SU-DHL-6 (cell line): ENCODE measurements around the gene AKAP8.

Experiments
- H2AFZ ChIP-seq: fragments of 200-600 bp; sonication (generic); 2 replicates; pipeline ENCODE4 v1.6.1; 2014; ENCODE audit warnings: low read depth, mild to moderate bottlenecking, moderate library complexity, mixed read lengths, antibody characterized with exemption, low read length; ENCODE audit not compliant: severe bottlenecking
- H3F3A ChIP-seq: fragments of 200-600 bp; shearing (Covaris generic); 2 replicates; pipeline ENCODE4 v1.6.0; 2016; ENCODE audit warnings: antibody characterized with exemption, mild to moderate bottlenecking; ENCODE audit not compliant: insufficient read depth
- H3K27ac ChIP-seq: fragments of 200-600 bp; sonication (generic); 2 replicates; pipeline ENCODE4 v1.5.1; 2016; ENCODE audit warnings: low read depth, mild to moderate bottlenecking, low read length, moderate library complexity, mixed read lengths
- H3K27me3 ChIP-seq: fragments of 200-600 bp; sonication (generic), shearing (Covaris generic); 2 replicates; pipeline ENCODE4 v1.6.0; 2014; ENCODE audit warnings: mild to moderate bottlenecking, low read length
- H3K36me3 ChIP-seq: fragments of 200-600 bp; sonication (generic); 2 replicates; pipeline ENCODE4 v1.6.1; 2014; ENCODE audit warnings: mild to moderate bottlenecking, low read length, mixed read lengths
- H3K4me2 ChIP-seq: fragments of 300-600, 200-600 bp; shearing (Covaris generic), sonication (generic); 2 replicates; pipeline ENCODE4 v1.6.0; 2014; ENCODE audit warnings: low read length, low read depth, mild to moderate bottlenecking; ENCODE audit not compliant: poor library complexity, severe bottlenecking
- H3K4me3 ChIP-seq: fragments of 200-600 bp; sonication (generic); 2 replicates; pipeline ENCODE4 v1.5.1; 2014; ENCODE audit warnings: antibody characterized with exemption, low read length, mild to moderate bottlenecking, mixed read lengths; ENCODE audit not compliant: insufficient read depth, poor library complexity, severe bottlenecking
- H3K79me2 ChIP-seq: fragments of 200-600 bp; sonication (generic); 2 replicates; pipeline ENCODE4 v1.6.1; 2014; ENCODE audit warnings: mild to moderate bottlenecking, low read length, moderate library complexity; ENCODE audit not compliant: insufficient read depth
- H3K9ac ChIP-seq: fragments of 200-600 bp; sonication (generic); 2 replicates; pipeline ENCODE4 v1.7.0; 2014; ENCODE audit warnings: mild to moderate bottlenecking, low read length
- H3K9me2 ChIP-seq: fragments of 200-600 bp; sonication (generic); replicated peaks from 2 replicates; pipeline ENCODE4 v1.6.1; 2014; ENCODE audit warnings: low read length; ENCODE audit not compliant: insufficient read depth
- H3K9me3 ChIP-seq: fragments of 200-600 bp; sonication (generic); 2 replicates; pipeline ENCODE4 v1.6.1; 2014; ENCODE audit warnings: low read length, mixed read lengths; ENCODE audit not compliant: insufficient read depth
- H4K20me1 ChIP-seq: fragments of 200-600 bp; sonication (generic); 2 replicates; pipeline ENCODE4 v1.6.1; 2014; ENCODE audit warnings: low read depth, mild to moderate bottlenecking, antibody characterized with exemption, low read length, moderate library complexity, mixed read lengths
- EZH2phosphoT487 ChIP-seq: fragments of 200-600 bp; sonication (generic), shearing (Covaris generic); conservative IDR thresholded peaks from 2 replicates; pipeline ENCODE4 v1.6.1; 2018; ENCODE audit warnings: mild to moderate bottlenecking, antibody characterized with exemption, low read length, moderate library complexity, mixed read lengths
- TF ChIP-seq, protein P1 (sequence below): fragments of 200-600 bp; sonication (generic); IDR thresholded peaks from one replicate; pipeline ENCODE4 v1.5.1; 2017; ENCODE audit warnings: antibody characterized with exemption, mild to moderate bottlenecking, low read length, moderate library complexity; ENCODE audit not compliant: insufficient read depth, poor library complexity, severe bottlenecking

AKAP8 gene

DNA sequence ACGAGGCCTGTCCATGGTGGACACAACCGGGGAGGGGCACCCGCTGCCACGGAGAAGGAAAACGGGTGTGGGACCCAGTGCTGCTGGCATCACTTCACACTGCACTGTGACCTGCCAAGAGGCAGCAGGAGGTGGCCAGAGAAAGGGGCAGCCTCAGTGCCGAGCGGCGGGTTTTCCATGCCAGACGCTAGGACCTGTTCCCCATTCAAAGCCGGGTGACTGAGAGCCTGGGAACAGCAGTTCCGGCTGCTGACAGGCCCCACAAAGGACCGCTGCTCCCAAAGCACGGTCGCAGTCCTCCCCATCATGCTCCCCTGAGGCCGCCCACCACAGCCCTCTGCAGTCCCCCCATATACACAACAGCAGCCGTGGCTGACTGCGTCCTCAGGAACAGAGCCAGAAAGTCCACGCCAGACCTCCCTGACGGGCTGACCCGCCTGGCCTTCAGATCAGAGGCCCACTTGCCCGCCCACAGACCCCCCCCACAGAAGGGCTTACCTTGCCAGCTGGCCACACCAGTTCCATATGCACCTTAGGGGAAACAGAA lies 5.4 kb downstream of the AKAP8 start:
- no peak overlapping the region for H3K27ac ChIP-seq

DNA sequence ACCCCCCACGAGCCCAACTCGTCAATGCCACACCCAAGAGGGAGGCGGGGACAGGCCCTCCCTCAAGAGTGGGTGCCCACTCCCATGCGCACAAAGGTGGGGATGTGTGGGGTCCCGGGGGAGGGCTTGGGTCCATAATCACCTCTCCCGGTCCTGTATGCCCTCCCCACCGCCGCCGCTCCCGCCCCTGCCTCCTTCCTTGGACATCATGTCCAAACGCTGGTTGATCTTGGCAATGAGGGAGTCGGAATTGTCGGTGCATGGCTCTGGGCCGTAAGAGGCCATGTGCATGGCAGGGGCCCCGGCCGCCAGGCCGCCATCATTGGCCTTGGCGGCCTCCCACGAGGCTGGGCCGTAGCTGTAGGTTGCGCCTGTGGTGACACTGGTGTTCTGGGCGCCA lies 5.9 kb downstream of the AKAP8 start:
- H4K20me1 ChIP-seq, result peaks cover 10% of the 10 kb centered on the region; the same call in 1 of the 2 replicates
- H2AFZ ChIP-seq, result no peak overlapping the region
- H3F3A ChIP-seq, result no peaks in the 10 kb centered on the region
- H3K27me3 ChIP-seq, result no peaks in the 10 kb centered on the region
- no peak overlapping the region for H3K9ac ChIP-seq
- H3K79me2 ChIP-seq, result peaks cover 77% of the 10 kb centered on the region
- no peak for TF ChIP-seq EZH2phosphoT487
- TF ChIP-seq, protein P1, sequence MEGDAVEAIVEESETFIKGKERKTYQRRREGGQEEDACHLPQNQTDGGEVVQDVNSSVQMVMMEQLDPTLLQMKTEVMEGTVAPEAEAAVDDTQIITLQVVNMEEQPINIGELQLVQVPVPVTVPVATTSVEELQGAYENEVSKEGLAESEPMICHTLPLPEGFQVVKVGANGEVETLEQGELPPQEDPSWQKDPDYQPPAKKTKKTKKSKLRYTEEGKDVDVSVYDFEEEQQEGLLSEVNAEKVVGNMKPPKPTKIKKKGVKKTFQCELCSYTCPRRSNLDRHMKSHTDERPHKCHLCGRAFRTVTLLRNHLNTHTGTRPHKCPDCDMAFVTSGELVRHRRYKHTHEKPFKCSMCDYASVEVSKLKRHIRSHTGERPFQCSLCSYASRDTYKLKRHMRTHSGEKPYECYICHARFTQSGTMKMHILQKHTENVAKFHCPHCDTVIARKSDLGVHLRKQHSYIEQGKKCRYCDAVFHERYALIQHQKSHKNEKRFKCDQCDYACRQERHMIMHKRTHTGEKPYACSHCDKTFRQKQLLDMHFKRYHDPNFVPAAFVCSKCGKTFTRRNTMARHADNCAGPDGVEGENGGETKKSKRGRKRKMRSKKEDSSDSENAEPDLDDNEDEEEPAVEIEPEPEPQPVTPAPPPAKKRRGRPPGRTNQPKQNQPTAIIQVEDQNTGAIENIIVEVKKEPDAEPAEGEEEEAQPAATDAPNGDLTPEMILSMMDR, result no peak
- no peaks in the 10 kb centered on the region for H3K9me2 ChIP-seq
- H3K4me3 ChIP-seq, result no peak overlapping the region
- H3K4me2 ChIP-seq, result no peak overlapping the region
- H3K36me3 ChIP-seq, result no peaks in the 10 kb centered on the region; the same call in 1 of the 2 replicates
- no peaks in the 10 kb centered on the region for H3K9me3 ChIP-seq
- H3K27ac ChIP-seq, result no peak overlapping the region

More for the DNA sequence above, 5.4 kb downstream of the AKAP8 start:
- H3K27me3 ChIP-seq, result no peaks in the 10 kb centered on the region
- TF ChIP-seq EZH2phosphoT487, result no peak
- TF ChIP-seq, protein P1, result no peak
- peaks cover 82% of the 10 kb centered on the region for H3K79me2 ChIP-seq
- no peak overlapping the region for H3K9ac ChIP-seq
- H3K36me3 ChIP-seq, result no peaks in the 10 kb centered on the region; the same call in 1 of the 2 replicates
- H4K20me1 ChIP-seq, result peaks cover 10% of the 10 kb centered on the region; the same call in 1 of the 2 replicates
- no peaks in the 10 kb centered on the region for H3K9me2 ChIP-seq
- no peaks in the 10 kb centered on the region for H3K9me3 ChIP-seq
- H3K4me2 ChIP-seq, result no peak overlapping the region
- H2AFZ ChIP-seq, result no peak overlapping the region
- no peak overlapping the region for H3K4me3 ChIP-seq
- no peaks in the 10 kb centered on the region for H3F3A ChIP-seq

DNA sequence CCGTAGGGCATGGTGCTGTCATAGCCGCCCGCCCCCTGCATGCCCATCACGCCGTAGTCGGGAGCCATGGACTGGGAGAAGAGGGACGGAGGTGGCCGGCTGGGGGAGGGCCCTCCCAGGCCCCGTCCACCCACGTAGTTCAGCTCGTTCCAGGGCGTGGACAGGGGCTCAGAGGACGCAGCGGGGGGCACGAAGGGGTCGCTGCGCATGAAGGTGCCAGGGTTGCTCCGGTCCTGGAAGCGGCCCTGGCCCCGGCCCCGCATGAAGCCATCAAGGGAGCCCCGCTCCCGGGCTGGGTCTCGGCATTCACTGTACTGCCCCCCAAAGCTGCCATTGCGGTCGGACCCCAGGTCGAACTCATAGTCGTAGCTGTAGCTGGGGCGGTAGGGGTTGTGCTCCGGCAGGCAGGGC lies 6.7 kb downstream of the AKAP8 start:
- TF ChIP-seq, protein P1, result no peak
- no peak for TF ChIP-seq EZH2phosphoT487

More for the DNA sequence above, 6.7 kb downstream of the AKAP8 start:
- Histone ChIP-seq H4K20me1 (peaks cover 10% of the 10 kb centered on the region; the same call in 1 of the 2 replicates), H3F3A (no peaks in the 10 kb centered on the region), H3K4me2 (no peak overlapping the region), H3K27me3 (no peaks in the 10 kb centered on the region), H2AFZ (no peak overlapping the region), H3K36me3 (no peaks in the 10 kb centered on the region; the same call in 1 of the 2 replicates), H3K9me3 (no peaks in the 10 kb centered on the region), H3K9ac (no peak overlapping the region), H3K9me2 (no peaks in the 10 kb centered on the region), H3K27ac (no peak overlapping the region), H3K4me3 (no peak overlapping the region), H3K79me2 (peaks cover 69% of the 10 kb centered on the region)
